ENCODE measurements around the gene HSPA9.

HSPA9 gene

DNA sequence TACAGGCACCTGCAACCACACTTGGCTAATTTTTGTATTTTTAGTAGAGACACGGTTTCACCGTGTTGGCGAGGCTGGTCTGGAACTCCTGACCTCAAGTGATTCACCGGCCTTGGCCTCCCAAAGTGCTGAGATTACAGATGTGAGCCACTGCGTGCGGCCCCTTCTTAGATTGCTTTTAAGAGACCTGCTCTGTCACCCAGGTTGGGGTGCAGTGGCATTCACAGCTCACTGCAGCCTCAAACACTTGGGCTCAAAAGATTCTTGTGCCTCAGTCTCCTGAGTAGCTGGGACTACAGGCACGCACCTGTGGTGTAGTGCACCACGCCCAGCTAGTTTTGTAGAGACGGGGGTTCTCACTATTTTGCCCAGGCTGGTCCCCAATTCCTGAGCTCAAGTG, 11.0 kb downstream of the HSPA9 start:
- Histone ChIP-seq H3K4me2 (no peak overlapping the region), H4K20me1 (ENCODE audit: insufficient read depth) (peaks cover 14% of the 10 kb centered on the region), H3K79me2 (ENCODE audit: insufficient read depth, low read depth) (peaks cover 86% of the 10 kb centered on the region), H3K27ac (no peak overlapping the region), H3K9ac (no peak overlapping the region), H3K27me3 (ENCODE audit: insufficient read depth, low read depth) (no peaks in the 10 kb centered on the region), H3K4me3 (IDR thresholded peaks at IDR 0.05; ENCODE audit: insufficient read depth, low read depth, low read length) (no peak overlapping the region), H3K4me1 (ENCODE audit: low read depth, poor library complexity, severe bottlenecking) (peaks cover 32% of the 10 kb centered on the region), H3K36me3 (ENCODE audit: insufficient read depth) (peaks cover 48% of the 10 kb centered on the region; the same call in 1 of the 2 replicates), H2AFZ (ENCODE audit: low read depth) (no peak overlapping the region)
- TF ChIP-seq, protein P1, sequence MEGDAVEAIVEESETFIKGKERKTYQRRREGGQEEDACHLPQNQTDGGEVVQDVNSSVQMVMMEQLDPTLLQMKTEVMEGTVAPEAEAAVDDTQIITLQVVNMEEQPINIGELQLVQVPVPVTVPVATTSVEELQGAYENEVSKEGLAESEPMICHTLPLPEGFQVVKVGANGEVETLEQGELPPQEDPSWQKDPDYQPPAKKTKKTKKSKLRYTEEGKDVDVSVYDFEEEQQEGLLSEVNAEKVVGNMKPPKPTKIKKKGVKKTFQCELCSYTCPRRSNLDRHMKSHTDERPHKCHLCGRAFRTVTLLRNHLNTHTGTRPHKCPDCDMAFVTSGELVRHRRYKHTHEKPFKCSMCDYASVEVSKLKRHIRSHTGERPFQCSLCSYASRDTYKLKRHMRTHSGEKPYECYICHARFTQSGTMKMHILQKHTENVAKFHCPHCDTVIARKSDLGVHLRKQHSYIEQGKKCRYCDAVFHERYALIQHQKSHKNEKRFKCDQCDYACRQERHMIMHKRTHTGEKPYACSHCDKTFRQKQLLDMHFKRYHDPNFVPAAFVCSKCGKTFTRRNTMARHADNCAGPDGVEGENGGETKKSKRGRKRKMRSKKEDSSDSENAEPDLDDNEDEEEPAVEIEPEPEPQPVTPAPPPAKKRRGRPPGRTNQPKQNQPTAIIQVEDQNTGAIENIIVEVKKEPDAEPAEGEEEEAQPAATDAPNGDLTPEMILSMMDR (conservative IDR thresholded peaks at IDR 0.05; ENCODE audit: low read depth, low read length): no peak

DNA sequence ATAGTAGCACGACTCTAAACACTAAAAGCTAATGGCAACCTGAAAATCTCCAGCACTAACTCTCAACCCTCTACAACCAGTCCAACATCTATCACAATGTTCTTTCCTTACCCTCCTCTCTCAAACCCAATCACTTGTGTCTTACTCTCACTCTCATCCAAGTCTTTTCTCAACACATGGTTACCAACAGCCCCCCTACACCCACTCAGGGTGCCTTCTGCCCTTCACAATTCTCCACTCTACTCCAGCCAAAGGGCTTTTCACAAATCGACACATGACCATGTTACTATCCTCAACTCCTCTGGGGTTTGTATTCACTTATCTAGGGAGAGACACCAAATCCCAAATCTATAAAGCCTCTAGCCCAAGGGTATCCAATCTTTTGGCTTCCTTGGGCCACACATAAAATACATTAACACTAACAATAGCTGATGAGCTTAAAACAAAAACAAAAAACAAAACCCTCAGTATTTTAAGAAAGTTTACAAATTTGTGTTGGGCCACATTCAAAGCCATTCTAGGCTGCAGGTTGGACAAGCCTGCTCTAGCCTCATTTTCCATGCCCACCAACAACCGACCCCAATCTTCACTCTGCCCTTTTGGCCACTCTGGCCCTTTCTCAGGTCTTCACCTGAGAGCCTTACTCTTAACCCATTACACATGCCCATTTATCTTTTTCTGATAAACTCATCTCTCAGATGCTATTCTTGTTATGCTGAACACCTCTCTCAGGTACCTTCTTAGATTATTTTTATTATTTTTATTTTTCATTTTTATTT, 11.7 kb downstream of the HSPA9 start:
- H3K4me3 ChIP-seq (IDR thresholded peaks at IDR 0.05; ENCODE audit: insufficient read depth, low read depth, low read length): no peak overlapping the region
- H3K4me2 ChIP-seq: no peak overlapping the region
- H4K20me1 ChIP-seq (ENCODE audit: insufficient read depth): peaks cover 9% of the 10 kb centered on the region; the same call in 1 of the 2 replicates
- no peaks in the 10 kb centered on the region for H3K27me3 ChIP-seq (ENCODE audit: insufficient read depth, low read depth)
- peaks cover 43% of the 10 kb centered on the region; the same call in 1 of the 2 replicates for H3K36me3 ChIP-seq (ENCODE audit: insufficient read depth)
- peaks cover 79% of the 10 kb centered on the region for H3K79me2 ChIP-seq (ENCODE audit: insufficient read depth, low read depth)
- H3K27ac ChIP-seq: no peak overlapping the region
- H3K4me1 ChIP-seq (ENCODE audit: low read depth, poor library complexity, severe bottlenecking): peaks cover 27% of the 10 kb centered on the region
- no peak overlapping the region for H3K9ac ChIP-seq
- TF ChIP-seq, protein P1 (conservative IDR thresholded peaks at IDR 0.05; ENCODE audit: low read depth, low read length): no peak
- no peak overlapping the region for H2AFZ ChIP-seq (ENCODE audit: low read depth)

DNA sequence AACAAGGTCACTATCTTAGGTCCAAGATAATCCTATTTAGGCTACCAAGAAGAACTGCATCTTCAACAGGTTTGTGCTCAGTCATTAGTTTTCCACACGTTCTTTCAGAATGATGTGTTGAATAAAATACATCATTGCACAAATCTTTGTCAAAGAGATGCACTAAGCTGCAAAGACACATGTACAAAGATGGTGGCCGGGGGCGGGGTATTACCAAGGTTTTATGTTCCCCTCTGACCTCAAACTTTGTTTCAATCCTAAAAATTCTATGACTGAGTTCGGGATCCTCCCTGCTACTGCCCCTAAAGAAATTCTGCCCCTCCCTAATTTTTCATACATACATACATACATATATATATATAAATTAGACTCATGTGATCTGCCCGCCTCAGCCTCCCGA, 14.2 kb downstream of the HSPA9 start:
- Histone ChIP-seq H3K4me1 (ENCODE audit: low read depth, poor library complexity, severe bottlenecking) (peaks cover 14% of the 10 kb centered on the region), H3K9ac (no peak overlapping the region), H3K27me3 (ENCODE audit: insufficient read depth, low read depth) (no peaks in the 10 kb centered on the region), H3K36me3 (ENCODE audit: insufficient read depth) (peaks cover 33% of the 10 kb centered on the region), H3K4me2 (no peak overlapping the region), H3K27ac (no peak overlapping the region), H4K20me1 (ENCODE audit: insufficient read depth) (peaks cover 12% of the 10 kb centered on the region; the same call in 1 of the 2 replicates), H3K79me2 (ENCODE audit: insufficient read depth, low read depth) (peaks cover 55% of the 10 kb centered on the region), H2AFZ (ENCODE audit: low read depth) (no peak overlapping the region), H3K4me3 (IDR thresholded peaks at IDR 0.05; ENCODE audit: insufficient read depth, low read depth, low read length) (no peak overlapping the region)
- TF ChIP-seq, protein P1 (conservative IDR thresholded peaks at IDR 0.05; ENCODE audit: low read depth, low read length): no peak

DNA sequence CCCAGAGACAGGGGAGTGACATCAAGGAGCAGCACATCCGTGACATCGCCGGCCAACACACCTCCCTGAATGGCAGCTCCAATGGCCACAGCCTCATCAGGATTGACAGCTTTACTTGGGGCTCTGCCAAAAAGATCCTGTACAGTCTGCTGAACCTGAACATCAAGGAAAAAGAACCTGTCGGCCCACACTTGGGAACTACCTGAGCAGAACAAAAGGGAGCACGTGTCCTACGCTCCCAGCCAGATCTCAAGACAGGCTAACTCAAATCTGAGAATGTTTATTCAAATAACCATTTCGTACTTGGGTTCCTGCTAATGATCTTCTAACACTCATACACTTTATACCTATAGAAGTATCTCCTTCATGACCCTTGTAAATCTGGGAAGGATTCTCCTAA, 15.3 kb downstream of the HSPA9 start:
- H3K27me3 ChIP-seq (ENCODE audit: insufficient read depth, low read depth): no peaks in the 10 kb centered on the region
- H3K4me2 ChIP-seq: no peak overlapping the region
- H3K36me3 ChIP-seq (ENCODE audit: insufficient read depth): peaks cover 26% of the 10 kb centered on the region
- peaks cover 12% of the 10 kb centered on the region; the same call in 1 of the 2 replicates for H4K20me1 ChIP-seq (ENCODE audit: insufficient read depth)
- peaks cover 44% of the 10 kb centered on the region; the same call in 1 of the 2 replicates for H3K79me2 ChIP-seq (ENCODE audit: insufficient read depth, low read depth)
- H3K4me3 ChIP-seq (IDR thresholded peaks at IDR 0.05; ENCODE audit: insufficient read depth, low read depth, low read length): no peak overlapping the region
- TF ChIP-seq, protein P1 (conservative IDR thresholded peaks at IDR 0.05; ENCODE audit: low read depth, low read length): no peak
- peaks cover 6% of the 10 kb centered on the region for H3K4me1 ChIP-seq (ENCODE audit: low read depth, poor library complexity, severe bottlenecking)
- no peak overlapping the region for H2AFZ ChIP-seq (ENCODE audit: low read depth)
- no peak overlapping the region for H3K9ac ChIP-seq
- no peak overlapping the region for H3K27ac ChIP-seq
